Glomerular visceral epithelial cell (primary cell): Measurements from ENCODE around the gene PTPRD.

Experiments
- DNase-seq: peaks from one replicate; pipeline ENCODE4 v3.0.0-alpha.2; 2016; ENCODE audit errors: extremely low spot score

Gene PTPRD

DNA sequence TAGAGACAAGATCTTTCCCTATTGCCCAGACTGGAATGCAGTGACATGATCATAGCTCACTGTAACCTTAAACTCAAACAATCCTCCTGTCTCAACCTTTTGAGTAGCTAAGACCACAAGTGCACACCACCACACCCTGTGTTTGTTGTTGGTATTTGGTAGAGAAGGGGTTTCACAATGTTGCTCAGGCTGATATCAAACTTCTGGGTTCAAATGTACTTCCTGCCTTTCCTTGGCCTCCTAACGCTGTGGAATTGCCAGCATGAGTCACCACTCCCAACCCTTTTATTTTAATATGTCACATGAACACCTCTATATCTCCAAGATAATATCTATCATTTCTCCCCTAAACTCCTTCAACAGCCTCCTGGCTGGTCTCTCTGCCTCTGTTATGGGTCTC lies 719.0 kb downstream of the PTPRD start:
- no peak for DNase-seq

DNA sequence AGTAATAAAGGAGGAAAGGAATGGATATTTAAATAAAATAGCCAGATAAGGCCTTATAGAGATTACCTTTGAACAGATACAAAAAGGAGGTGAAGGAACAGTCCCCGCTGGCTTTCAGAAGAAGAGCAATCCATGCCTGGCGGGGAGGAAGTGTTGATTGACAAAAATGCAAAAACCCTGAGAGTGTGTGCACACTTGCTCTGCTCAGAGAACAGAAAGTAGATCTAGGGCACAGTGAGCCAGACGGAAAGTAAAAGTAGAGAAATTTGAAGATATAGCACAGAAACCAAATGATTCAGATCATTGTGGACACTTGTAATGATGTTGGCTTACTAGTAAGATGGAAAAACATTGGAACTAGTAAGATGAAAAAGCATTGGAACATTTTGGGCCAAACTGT lies 720.6 kb downstream of the PTPRD start:
- no peak for DNase-seq

DNA sequence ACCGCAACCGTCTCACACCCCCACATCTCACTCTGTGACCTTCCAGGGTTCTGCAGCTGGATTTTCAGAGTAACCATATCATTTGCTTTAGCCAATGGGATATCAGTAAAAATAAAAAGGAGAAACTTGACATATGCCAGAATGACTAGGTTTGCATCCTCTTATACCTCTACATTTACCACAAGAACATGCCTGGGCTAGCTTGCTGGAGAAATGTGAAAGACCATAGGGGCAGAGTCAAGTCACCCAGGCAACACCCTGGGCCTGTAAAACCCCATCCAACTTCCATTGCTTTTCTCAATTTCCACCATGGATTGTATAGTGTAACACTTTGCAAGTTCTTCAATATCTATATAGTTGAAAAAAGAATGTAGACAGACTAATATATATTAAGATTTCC lies 731.1 kb downstream of the PTPRD start:
- no peak for DNase-seq

DNA sequence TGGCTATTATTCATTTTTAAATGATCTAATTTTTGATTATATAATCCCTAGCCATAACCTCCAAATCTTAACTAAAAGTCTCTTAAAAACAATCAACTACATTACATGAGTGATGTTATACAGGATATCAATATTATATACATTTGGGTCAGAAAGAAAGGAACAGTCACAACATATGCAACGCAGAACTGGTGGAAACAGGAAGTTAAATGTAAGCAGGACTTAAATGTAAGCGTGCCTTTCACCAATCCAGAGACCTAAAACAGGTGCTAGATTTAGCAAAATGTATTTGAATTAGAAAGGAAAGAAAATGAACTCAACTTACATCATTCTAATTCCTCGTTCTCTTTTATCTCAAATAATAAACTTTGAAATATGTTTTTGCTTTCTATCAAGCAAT lies 738.5 kb downstream of the PTPRD start:
- no peak for DNase-seq

DNA sequence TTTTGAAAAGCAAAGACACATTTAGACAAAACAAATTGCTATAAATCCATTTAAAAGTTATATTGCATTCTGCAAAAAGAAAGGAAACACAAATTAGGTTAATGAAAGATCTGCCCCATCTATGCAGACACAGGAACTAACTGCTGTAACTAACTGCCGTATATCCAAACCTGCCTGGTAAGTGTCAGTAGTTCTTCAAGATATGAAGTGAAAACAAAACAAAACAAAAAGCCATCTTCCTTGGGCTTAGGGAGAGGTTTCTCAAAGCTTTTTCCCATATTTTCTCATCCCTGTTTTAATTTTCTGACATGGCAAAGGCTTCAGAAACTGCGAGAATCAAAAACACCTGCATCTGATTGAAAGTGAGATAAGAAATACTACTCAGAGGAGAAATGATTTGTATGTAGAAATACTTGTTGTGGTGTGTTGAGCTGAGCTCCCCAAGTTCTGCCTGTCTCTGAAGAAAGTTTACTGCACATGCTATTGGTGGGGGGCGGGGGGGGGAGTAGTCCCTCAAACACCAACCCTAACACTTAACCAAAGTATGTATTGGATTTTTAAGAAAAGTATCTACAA lies 750.5 kb downstream of the PTPRD start:
- DNase-seq = no peak

DNA sequence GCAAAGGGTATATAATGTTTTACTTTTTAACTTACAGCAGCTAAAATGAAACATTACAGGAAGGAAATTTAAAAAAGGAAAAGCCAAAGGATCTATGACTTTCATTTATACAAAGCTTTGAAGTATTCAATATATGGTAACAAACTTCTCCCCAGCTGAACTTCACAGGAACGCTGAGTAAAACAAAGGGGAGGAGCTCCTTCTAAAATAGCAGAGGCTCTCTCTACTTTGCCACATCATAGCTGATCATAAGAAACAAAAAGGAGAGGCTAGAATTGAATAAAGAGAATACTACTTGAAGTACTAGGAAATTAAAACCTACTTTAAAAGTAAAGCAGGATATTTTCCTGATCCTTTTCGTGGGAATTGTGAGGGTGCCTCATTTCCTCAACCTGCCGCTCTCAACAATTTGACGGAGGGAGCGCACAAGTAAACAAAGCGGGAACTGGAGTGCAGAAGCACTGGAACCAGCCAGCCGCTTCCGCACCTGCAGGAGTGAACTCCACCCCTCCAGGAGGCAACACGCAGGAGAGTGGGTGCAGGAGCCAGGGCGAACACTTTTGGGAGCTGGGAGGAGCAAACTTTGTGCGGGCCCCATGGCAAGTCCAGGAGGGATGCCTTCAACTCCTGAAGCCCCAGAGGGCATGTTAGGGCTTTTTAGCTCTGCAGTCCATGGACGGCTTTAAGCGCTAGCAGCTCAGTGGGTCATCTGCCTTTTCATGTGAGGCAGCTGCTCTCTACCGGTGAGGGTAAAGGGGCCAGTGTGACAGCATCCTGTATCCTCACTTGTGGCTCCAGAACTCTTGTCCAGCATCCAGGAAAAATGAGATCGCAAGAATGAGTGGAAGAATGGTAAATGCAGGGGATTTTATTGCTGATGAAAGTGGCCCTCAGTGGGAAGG lies 757.4 kb downstream of the PTPRD start:
- DNase-seq = no peak

DNA sequence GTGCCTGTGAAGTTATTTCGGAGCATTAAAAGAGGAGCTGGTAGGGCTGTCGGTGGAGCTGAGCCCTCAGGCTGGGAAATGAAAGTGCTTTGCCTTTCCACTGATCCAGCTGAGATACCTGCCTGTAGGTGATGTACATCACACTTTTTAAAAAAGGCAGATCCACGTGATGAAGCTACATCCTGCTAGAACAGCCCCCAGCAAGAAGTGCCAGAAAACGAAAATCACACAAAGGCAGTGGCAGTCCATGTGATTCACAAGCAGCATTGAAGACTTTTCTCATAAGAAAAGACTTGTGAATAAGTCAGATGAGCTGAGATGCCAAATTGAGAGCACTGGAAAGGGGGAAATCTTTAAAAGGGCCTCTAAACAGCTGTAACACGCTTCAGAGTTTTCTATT lies 765.1 kb downstream of the PTPRD start:
- no peak for DNase-seq

DNA sequence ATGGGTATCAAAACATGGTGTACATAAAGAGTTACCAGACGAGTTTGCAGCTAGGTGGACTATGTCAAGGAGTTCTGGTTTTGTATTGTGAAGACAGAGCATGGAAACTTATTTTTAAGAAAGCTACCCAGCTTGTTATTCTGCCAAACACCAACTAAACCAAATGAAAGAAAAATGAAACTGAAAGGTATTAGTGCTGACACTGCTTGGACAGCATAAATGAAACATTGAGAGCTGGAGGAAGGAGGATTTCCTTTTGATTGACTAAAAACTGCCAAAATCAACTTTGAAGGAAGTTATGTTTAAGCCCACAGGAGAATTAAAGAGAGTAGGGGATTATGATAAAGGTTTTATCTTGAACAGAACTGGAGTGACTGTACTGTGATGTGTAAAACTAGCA lies 766.2 kb downstream of the PTPRD start:
- DNase-seq = no peak

DNA sequence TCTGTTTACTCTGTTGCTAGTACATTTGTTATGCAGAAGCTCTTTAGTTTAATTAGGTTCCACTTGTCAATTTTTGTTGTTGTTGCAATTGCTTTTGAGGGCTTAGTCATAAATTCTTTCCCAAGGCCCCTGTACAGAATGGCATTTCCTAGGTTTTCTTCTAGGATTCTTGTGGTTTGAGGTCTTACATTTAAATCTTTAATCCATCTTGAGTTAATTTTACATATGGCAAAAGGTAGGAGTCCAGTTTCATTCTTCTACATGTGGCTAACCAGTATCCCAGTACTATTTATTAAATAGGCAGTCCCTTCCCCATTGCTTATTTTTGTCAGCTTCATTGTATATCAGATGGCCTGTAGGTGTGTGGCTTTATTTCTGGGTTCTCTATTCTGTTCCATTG lies 792.4 kb downstream of the PTPRD start:
- DNase-seq = peak; percentile 10

DNA sequence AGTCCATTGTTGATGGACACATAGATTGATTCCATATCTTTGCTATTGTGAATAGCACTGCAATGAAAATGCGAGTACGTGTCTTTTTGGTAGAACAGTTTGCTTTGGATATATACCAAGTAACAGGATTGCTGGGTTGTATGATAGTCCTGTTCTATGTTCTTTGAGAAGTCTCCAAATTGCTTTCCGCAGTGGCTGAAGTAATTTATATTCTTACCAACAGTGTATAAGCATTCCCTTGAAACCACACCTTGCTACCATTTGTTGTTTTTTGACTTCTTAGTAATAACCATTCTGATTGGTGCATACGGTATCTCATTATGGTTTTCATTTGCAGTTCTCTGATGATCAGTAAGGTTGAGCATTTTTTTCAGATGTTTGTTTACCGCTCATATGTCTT lies 792.9 kb downstream of the PTPRD start:
- DNase-seq = no peak

DNA sequence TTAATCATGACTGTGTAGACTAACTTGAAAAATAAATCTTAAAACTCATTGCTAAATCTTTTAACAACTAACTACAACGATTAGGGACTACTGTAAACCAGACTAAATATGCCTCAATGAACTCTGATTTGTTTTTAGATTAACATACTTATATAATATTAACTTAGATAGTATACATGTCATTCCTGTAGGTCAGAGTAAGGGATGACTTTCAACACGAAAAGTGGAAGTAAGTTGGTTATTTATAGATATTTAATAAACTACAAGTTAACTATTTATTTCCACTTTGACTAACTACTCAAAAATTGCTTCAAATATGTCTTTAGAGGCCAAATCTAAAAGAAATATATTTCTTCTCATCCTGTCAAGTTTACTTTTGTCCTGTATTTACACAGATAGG lies 795.6 kb downstream of the PTPRD start:
- DNase-seq = no peak

DNA sequence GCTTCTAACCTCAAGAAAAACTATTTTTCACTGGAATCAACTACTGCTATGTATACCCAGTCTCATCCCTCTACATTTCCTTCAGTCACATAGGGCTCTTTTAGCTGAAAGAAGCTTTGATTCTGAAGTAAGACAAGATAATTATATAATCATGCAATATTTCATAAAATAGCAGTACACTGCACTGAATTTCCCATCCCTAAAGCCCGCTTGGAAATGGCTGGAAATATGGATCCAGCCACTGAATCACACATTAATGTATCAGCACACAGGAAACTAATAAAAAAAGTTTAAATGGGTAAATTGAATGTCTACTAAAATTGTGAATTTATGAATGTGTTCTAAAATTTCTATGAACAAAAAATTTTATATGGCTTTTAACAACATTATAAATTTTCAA lies 808.7 kb downstream of the PTPRD start:
- no peak for DNase-seq

DNA sequence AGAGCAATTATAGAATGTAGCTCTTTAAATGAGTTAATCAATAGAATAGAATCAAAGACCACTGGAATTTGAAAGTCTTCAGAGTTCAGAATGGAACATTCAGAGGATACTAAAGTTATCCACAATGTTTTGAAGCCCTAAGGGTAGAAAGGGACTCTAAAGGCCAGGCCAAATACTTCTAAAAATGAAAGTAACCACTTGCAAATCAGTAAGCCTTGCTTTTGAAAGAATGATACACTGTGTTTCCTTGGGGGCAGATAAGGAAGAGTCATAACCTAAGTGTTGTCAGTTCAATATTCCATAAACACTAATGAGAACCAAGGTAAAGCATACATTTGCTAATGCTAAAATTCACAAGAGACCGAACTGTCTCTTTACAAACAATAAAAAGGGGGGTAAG lies 813.5 kb downstream of the PTPRD start:
- DNase-seq = no peak

DNA sequence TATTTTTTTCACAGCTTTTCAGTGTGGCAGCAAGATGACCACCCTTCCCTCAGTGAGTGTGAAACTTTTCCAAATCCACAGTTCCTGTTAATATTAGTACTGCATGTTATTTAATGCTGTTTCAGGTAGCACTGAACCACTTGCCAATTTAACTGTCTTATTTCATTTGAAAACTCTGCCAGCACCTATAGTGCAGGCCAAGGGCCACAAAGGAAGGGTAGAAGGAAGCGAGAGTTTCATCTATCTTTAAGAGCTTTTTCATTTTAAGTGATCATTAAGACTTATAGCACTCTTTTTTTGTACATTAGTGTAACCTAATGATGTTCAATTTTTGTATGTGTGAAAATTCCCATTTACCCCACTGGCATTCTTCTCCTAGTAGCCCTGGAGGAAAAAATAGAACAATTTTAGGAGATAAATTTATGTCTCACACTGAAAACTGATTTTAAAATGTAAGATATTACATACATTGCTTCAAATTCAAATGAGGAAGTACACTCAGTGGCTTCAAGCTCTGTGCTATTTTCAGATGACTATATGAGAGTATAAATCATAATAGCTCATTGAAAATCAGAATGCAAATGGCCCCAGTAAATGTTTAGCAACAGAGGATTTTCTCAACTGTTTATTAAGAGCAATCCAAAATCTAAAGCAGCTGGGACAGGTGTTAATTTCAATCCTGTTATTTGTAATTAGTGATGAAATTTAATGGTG lies 820.5 kb downstream of the PTPRD start:
- no peak for DNase-seq

DNA sequence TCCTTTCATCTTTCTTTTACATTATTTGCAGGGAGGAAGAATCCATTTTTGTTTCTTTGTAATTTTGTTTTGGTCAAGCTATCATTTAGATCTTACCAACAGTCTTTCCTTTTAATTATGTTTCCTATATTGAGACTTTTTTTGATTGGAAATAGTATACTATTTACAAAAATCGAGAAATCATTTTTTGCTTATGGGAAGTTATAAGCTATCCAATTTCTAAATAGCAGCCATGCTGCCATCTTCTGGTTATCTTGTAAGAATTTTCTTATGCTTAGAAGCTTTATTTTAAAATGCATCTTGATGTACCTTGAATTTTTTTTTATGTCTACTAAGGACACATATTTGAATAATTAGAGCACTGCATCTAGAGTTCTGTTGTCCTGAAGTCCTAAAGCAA lies 821.2 kb downstream of the PTPRD start:
- peak; percentile 15 for DNase-seq

DNA sequence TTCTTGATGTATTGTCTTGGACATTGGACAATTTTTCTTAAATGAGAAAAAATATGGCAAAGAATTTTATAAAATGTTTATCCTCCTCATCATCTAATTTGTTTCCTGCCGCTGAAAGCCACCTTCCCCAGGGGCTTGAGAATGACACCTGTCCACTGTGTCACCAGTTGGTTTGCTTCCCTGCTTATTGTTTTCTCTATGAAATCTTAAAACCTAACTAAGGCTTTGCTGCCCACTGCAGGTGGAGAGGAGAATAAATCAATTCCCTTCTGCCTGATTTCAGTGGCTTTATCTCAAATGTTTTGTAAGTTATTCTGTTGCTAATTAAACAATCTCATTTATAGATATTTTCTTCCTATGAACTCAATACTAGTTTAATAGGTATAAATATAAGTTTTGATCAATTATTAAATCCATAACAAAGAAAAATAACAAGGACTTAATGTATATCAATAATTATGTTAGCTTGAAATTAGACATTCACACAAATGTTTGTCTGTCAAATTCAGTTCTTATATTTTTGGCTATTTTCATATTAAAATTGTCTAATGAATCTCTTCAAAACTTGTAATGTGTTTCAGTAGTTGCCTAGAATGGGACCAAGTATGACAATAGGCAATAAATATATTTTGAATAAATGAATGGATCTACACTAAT lies 822.5 kb downstream of the PTPRD start:
- DNase-seq = peak; percentile 39

DNA sequence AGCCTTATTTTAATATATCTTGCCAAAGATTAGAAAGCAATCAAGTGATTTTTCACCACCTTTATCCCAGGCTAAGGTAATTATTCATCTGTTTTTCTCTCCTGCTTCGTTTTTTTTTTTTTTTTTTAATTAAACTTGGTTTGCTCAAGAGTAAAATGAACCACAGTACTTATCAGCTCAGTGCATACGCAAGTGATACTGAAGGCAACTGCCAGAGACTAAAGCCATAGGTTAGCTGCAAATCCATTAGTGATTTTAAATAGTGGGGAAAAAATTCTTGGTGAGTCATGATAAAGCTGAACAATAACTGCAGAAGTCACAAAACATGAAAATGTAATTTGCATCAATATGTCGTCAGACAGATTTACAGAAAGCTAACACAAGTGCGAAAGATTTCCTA lies 829.1 kb downstream of the PTPRD start:
- DNase-seq = no peak

DNA sequence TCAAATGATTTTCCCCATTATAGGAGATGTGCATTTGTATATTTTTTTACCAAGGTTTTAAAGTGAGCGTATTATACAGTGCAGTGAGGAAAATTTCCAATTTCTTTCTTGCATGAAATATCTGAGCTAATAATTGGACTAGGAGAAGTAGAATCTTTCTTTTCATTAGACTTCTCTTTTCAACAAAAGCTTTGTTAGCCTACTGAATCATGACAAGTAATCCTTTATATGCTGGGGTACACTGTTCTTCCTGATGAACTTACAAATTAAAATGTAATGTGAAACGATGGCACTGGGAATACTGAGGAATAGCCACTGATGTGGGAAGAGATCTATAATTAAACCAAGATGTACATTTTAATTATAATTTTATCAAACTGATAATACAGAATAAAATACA lies 829.6 kb downstream of the PTPRD start:
- no peak for DNase-seq

DNA sequence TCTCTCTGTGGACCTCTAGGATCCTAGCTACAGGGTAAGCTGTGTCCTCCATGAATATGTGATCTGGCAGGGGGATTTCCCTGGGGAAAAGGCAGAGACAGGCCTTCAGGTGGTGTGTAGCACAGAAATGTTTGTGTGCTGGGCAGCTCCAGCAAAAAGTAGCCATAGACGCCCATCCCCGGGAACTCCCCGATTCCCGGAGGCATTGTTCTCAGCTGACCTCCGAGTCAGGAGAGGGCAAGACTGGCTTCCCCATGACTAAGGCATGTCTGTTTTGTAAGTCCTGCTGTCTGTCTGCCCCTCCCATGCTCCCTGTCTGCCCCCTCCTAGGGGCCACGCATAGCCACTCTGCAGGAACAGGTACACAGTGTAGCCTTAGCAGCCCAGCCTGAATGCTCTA lies 834.5 kb downstream of the PTPRD start:
- DNase-seq = no peak

DNA sequence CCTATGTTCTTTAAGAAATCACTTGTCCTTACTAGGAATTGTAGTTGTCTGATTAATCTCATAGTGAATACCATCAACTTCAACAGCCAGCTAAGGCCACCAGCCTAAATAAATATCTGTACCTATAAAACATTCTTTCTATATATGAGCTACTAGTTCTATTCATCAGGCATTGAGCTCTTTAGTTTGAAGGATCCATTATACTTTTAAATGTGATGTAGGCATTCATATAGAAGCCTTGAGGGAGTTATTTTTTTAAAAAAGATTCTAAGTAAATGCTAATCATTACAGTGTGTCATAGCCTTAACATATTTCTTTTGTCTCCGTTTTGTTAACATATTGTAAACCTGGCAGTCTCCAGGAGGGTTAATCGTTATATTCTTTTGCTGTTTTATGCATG lies 838.3 kb downstream of the PTPRD start:
- DNase-seq = no peak

DNA sequence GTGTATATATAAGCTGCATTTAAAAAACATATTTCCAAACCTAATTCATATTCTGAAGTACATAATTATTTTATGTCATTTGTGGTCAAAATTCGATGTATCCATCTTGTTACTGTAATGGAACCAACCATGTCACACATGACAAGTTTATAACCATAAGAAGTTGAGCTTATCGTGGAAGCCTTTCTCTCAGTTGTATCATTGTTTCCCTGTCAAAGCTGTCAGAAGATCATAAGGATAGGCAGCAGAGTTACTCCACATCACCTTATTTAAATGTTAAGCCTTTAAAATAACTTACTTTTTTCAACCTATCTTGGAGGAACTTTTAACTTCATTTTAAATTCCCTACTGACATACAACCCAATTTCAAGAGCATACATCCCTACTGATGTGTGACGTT lies 841.5 kb downstream of the PTPRD start:
- DNase-seq = no peak

DNA sequence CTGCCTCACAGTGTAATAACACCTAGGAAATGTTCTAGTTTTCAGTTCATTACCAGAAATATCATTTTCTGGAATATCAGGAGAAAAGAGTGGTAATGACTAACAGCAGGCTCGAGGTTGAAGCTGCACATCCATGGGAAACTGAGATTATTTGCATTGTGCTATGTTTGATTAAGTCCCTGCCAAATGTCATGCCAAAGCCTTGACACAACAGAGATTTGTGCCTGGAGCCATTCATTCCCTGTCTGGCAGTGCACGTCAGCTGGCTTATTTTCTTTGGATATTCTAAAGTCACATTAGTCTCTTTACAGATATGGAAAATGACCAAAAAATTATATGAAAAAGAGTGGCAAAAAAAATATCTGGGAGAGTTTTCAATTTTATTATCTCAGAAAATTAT lies 848.0 kb downstream of the PTPRD start:
- no peak for DNase-seq

DNA sequence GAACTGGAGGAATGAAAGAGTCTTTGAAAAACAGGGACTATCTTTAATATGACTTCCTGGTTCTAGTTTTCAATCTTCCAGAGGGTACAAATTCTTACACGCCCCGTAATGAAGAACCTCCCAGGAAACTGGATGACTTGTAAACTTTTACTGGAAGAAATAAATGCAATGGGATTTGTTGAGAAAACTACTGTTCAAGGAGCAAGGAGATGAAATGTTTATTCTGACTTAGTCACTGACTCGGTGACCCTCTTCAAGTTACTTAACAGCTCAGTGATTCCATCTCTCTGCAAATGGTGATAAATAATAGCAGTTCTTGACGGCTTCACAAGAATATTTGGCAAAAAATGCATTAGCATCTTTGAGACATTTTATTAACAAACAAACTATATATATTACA lies 858.6 kb downstream of the PTPRD start:
- peak; percentile 3 for DNase-seq
